Measurements from ENCODE around the gene GIMAP1. TPM values are rescaled to one million over a fixed set of nuclear protein-coding genes. Genes with fewer than 3 reads are reported as not detected.
"Not testable (repeated sequence)": the region's sequence is repeated elsewhere in the genome, so short reads cannot be mapped to it uniquely, and the experiment has no call there.

GIMAP1 gene
- polyA plus RNA-seq, 1 donor from 2014 or later = not detected

GRCh38 chr7:150668977-150669376 is 47.4 kb upstream of the GIMAP1 start:
- Histone ChIP-seq H3K9ac (ENCODE audit: low read length) (no peak overlapping the region), H4K20me1 (ENCODE audit: insufficient read depth) (no peaks in the 10 kb centered on the region), H2AFZ (ENCODE audit: low read depth, low read length) (no peak overlapping the region), H3K4me3 (ENCODE audit: low read length) (no peak overlapping the region), H3K9me3 (ENCODE audit: low read length) (no peaks in the 10 kb centered on the region), H3K4me2 (ENCODE audit: low read length) (no peak overlapping the region), H3K79me2 (replicated peaks; ENCODE audit: insufficient read depth, low read length) (no peaks in the 10 kb centered on the region), H3F3A (ENCODE audit: insufficient read depth, low read length, poor library complexity, severe bottlenecking) (no peaks in the 10 kb centered on the region), H3K36me3 (ENCODE audit: insufficient read depth, low read length) (no peaks in the 10 kb centered on the region), H3K27ac (ENCODE audit: low read length) (no peak overlapping the region), H3K9me2 (ENCODE audit: insufficient read depth, low read length) (no peaks in the 10 kb centered on the region), H3K27me3 (ENCODE audit: insufficient read depth, low read depth, low read length) (no peaks in the 10 kb centered on the region)
- TF ChIP-seq POLR2AphosphoS5 (IDR thresholded peaks at IDR 0.05) (no peak), MXI1 (conservative IDR thresholded peaks at IDR 0.05; ENCODE audit: poor library complexity, severe bottlenecking) (no peak), EZH2 (IDR thresholded peaks at IDR 0.05; ENCODE audit: borderline replicate concordance, insufficient read depth, low read length, poor library complexity, severe bottlenecking) (no peak), TAF1 (IDR thresholded peaks at IDR 0.05; ENCODE audit: low read depth) (no peak), EP300 (conservative IDR thresholded peaks at IDR 0.05; ENCODE audit: poor library complexity, severe bottlenecking) (no peak), RAD21 (conservative IDR thresholded peaks at IDR 0.05) (no peak), SMC3 (conservative IDR thresholded peaks at IDR 0.05; ENCODE audit: poor library complexity) (no peak)
- TF ChIP-seq, protein P1, sequence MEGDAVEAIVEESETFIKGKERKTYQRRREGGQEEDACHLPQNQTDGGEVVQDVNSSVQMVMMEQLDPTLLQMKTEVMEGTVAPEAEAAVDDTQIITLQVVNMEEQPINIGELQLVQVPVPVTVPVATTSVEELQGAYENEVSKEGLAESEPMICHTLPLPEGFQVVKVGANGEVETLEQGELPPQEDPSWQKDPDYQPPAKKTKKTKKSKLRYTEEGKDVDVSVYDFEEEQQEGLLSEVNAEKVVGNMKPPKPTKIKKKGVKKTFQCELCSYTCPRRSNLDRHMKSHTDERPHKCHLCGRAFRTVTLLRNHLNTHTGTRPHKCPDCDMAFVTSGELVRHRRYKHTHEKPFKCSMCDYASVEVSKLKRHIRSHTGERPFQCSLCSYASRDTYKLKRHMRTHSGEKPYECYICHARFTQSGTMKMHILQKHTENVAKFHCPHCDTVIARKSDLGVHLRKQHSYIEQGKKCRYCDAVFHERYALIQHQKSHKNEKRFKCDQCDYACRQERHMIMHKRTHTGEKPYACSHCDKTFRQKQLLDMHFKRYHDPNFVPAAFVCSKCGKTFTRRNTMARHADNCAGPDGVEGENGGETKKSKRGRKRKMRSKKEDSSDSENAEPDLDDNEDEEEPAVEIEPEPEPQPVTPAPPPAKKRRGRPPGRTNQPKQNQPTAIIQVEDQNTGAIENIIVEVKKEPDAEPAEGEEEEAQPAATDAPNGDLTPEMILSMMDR (IDR thresholded peaks at IDR 0.05; ENCODE audit: poor library complexity, severe bottlenecking) = no peak
- TF ChIP-seq, protein P2, sequence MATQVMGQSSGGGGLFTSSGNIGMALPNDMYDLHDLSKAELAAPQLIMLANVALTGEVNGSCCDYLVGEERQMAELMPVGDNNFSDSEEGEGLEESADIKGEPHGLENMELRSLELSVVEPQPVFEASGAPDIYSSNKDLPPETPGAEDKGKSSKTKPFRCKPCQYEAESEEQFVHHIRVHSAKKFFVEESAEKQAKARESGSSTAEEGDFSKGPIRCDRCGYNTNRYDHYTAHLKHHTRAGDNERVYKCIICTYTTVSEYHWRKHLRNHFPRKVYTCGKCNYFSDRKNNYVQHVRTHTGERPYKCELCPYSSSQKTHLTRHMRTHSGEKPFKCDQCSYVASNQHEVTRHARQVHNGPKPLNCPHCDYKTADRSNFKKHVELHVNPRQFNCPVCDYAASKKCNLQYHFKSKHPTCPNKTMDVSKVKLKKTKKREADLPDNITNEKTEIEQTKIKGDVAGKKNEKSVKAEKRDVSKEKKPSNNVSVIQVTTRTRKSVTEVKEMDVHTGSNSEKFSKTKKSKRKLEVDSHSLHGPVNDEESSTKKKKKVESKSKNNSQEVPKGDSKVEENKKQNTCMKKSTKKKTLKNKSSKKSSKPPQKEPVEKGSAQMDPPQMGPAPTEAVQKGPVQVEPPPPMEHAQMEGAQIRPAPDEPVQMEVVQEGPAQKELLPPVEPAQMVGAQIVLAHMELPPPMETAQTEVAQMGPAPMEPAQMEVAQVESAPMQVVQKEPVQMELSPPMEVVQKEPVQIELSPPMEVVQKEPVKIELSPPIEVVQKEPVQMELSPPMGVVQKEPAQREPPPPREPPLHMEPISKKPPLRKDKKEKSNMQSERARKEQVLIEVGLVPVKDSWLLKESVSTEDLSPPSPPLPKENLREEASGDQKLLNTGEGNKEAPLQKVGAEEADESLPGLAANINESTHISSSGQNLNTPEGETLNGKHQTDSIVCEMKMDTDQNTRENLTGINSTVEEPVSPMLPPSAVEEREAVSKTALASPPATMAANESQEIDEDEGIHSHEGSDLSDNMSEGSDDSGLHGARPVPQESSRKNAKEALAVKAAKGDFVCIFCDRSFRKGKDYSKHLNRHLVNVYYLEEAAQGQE (IDR thresholded peaks at IDR 0.05; ENCODE audit: borderline replicate concordance) = no peak

DNA sequence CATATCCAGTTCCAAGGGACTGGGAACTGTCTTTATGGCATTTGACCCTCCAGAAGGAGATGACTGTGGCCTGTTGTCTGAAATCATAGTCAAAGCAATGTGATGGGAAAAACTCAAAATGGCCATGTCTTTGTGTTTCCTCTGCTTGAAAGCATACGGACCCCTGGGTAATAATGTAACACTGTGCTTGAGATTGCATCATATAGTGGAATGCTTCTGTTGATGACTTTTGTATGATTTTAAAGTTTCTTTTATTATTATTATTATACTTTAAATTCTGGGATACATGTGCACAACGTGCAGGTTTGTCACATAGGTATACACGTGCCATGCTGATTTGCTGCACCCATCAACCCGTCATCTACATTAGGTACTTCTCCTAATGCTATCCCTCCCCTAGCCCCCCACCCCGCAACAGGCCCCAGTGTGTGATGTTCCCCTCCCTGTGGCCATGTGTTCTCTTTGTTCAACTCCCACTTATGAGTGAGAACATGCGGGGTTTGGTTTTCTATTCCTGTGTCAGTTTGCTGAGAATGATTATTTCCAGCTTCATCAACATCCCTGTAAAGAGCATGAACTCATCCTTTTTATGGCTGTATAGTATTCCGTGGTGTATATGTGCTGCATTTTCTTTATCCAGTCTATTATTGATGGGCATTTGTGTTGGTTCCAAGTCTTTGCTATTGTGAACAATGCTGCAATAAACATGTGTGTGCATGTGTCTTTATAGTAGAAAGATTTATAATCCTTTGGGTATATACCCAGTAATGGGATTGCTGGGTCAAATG is 44.4 kb upstream of the GIMAP1 start:
- H3K9me3 ChIP-seq (ENCODE audit: low read length); H3K4me3 ChIP-seq (ENCODE audit: low read length); H2AFZ ChIP-seq (ENCODE audit: low read depth, low read length); H3K4me2 ChIP-seq (ENCODE audit: low read length); H3K27me3 ChIP-seq (ENCODE audit: insufficient read depth, low read depth, low read length); H3K27ac ChIP-seq (ENCODE audit: low read length); H4K20me1 ChIP-seq (ENCODE audit: insufficient read depth); H3K36me3 ChIP-seq (ENCODE audit: insufficient read depth, low read length); H3K9me2 ChIP-seq (ENCODE audit: insufficient read depth, low read length); H3K9ac ChIP-seq (ENCODE audit: low read length); H3F3A ChIP-seq (ENCODE audit: insufficient read depth, low read length, poor library complexity, severe bottlenecking); H3K79me2 ChIP-seq (replicated peaks; ENCODE audit: insufficient read depth, low read length): not testable (repeated sequence)
